Measurements from ENCODE around the gene OXSR1.

DNA sequence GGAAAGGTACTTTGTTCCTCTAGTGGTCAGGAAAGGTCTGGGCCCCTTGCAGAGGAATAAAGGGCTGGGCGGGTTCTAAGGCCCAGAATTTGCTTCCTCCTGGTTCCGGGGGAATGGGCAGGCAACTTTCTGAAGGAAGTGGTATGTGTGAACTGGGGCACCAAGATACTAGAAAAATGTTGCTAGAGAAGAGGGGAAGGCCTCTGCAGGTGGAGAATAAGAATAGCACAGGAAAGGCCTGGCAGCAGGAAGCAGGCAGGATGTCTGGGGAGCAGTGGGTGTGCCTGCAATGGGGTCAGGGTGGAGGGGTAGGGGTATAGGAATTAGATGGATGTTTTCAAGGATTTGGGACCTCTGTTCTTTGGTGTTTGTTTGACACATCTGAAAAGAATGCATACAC, 102.3 kb downstream of the OXSR1 start:
- TF ChIP-seq SMC3 (IDR thresholded peaks at IDR 0.05) (no peak), NR3C1 (IDR thresholded peaks at IDR 0.05) (no peak), EP300 (IDR thresholded peaks at IDR 0.05) (no peak), CBX2 (IDR thresholded peaks at IDR 0.05; ENCODE audit: borderline replicate concordance, low read depth) (no peak), MYC (IDR thresholded peaks at IDR 0.05; ENCODE audit: borderline replicate concordance, low read length) (no peak), NFE2L2 (conservative IDR thresholded peaks at IDR 0.05; ENCODE audit: low read length) (no peak), POLR2A (IDR thresholded peaks at IDR 0.05; ENCODE audit: low read length) (no peak), BHLHE40 (IDR thresholded peaks at IDR 0.05; ENCODE audit: low read depth, low read length) (no peak), RFX5 (IDR thresholded peaks at IDR 0.05) (no peak)
- TF ChIP-seq, protein P1, sequence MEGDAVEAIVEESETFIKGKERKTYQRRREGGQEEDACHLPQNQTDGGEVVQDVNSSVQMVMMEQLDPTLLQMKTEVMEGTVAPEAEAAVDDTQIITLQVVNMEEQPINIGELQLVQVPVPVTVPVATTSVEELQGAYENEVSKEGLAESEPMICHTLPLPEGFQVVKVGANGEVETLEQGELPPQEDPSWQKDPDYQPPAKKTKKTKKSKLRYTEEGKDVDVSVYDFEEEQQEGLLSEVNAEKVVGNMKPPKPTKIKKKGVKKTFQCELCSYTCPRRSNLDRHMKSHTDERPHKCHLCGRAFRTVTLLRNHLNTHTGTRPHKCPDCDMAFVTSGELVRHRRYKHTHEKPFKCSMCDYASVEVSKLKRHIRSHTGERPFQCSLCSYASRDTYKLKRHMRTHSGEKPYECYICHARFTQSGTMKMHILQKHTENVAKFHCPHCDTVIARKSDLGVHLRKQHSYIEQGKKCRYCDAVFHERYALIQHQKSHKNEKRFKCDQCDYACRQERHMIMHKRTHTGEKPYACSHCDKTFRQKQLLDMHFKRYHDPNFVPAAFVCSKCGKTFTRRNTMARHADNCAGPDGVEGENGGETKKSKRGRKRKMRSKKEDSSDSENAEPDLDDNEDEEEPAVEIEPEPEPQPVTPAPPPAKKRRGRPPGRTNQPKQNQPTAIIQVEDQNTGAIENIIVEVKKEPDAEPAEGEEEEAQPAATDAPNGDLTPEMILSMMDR (IDR thresholded peaks at IDR 0.05), result no peak
- TF ChIP-seq, protein P2, sequence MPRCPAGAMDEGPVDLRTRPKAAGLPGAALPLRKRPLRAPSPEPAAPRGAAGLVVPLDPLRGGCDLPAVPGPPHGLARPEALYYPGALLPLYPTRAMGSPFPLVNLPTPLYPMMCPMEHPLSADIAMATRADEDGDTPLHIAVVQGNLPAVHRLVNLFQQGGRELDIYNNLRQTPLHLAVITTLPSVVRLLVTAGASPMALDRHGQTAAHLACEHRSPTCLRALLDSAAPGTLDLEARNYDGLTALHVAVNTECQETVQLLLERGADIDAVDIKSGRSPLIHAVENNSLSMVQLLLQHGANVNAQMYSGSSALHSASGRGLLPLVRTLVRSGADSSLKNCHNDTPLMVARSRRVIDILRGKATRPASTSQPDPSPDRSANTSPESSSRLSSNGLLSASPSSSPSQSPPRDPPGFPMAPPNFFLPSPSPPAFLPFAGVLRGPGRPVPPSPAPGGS (IDR thresholded peaks at IDR 0.05), result no peak
- TF ChIP-seq, protein P3, sequence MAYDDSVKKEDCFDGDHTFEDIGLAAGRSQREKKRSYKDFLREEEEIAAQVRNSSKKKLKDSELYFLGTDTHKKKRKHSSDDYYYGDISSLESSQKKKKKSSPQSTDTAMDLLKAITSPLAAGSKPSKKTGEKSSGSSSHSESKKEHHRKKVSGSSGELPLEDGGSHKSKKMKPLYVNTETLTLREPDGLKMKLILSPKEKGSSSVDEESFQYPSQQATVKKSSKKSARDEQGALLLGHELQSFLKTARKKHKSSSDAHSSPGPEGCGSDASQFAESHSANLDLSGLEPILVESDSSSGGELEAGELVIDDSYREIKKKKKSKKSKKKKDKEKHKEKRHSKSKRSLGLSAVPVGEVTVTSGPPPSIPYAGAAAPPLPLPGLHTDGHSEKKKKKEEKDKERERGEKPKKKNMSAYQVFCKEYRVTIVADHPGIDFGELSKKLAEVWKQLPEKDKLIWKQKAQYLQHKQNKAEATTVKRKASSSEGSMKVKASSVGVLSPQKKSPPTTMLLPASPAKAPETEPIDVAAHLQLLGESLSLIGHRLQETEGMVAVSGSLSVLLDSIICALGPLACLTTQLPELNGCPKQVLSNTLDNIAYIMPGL (CRISPR knock-in tag; IDR thresholded peaks at IDR 0.05; ENCODE audit: borderline replicate concordance), result no peak
- TF ChIP-seq, protein P4, sequence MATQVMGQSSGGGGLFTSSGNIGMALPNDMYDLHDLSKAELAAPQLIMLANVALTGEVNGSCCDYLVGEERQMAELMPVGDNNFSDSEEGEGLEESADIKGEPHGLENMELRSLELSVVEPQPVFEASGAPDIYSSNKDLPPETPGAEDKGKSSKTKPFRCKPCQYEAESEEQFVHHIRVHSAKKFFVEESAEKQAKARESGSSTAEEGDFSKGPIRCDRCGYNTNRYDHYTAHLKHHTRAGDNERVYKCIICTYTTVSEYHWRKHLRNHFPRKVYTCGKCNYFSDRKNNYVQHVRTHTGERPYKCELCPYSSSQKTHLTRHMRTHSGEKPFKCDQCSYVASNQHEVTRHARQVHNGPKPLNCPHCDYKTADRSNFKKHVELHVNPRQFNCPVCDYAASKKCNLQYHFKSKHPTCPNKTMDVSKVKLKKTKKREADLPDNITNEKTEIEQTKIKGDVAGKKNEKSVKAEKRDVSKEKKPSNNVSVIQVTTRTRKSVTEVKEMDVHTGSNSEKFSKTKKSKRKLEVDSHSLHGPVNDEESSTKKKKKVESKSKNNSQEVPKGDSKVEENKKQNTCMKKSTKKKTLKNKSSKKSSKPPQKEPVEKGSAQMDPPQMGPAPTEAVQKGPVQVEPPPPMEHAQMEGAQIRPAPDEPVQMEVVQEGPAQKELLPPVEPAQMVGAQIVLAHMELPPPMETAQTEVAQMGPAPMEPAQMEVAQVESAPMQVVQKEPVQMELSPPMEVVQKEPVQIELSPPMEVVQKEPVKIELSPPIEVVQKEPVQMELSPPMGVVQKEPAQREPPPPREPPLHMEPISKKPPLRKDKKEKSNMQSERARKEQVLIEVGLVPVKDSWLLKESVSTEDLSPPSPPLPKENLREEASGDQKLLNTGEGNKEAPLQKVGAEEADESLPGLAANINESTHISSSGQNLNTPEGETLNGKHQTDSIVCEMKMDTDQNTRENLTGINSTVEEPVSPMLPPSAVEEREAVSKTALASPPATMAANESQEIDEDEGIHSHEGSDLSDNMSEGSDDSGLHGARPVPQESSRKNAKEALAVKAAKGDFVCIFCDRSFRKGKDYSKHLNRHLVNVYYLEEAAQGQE (IDR thresholded peaks at IDR 0.05), result no peak
